ENCODE measurements around the gene ANKRD30A.
"Not testable (repeated sequence)": the region's sequence is repeated elsewhere in the genome, so short reads cannot be mapped to it uniquely, and the experiment has no call there.

ANKRD30A gene

DNA sequence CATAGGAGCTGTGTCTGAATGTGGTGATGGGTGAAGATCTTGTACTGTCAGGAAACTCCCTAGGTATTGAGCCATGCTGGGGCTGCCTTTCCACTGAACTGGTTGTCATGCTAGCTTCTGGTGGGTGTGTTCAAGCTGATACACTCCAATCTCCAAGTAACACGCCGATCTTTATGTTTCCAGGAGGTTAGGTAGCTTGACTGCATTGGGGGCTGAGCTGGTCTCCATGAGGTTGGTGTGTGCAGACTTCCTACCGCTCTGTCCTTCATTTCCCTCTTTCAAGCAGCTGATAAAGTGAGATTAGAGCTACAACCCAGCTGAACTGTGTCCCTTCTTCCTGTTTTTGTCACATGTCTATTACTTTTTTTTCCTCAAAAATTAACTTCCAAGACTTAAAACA is 265.5 kb downstream of the ANKRD30A start:
- H3K4me3 ChIP-seq (ENCODE audit: control insufficient read depth, low read depth, low read length) = no peak overlapping the region
- TF ChIP-seq, protein P1, sequence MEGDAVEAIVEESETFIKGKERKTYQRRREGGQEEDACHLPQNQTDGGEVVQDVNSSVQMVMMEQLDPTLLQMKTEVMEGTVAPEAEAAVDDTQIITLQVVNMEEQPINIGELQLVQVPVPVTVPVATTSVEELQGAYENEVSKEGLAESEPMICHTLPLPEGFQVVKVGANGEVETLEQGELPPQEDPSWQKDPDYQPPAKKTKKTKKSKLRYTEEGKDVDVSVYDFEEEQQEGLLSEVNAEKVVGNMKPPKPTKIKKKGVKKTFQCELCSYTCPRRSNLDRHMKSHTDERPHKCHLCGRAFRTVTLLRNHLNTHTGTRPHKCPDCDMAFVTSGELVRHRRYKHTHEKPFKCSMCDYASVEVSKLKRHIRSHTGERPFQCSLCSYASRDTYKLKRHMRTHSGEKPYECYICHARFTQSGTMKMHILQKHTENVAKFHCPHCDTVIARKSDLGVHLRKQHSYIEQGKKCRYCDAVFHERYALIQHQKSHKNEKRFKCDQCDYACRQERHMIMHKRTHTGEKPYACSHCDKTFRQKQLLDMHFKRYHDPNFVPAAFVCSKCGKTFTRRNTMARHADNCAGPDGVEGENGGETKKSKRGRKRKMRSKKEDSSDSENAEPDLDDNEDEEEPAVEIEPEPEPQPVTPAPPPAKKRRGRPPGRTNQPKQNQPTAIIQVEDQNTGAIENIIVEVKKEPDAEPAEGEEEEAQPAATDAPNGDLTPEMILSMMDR (IDR thresholded peaks at IDR 0.05; ENCODE audit: control insufficient read depth, insufficient read depth, low read depth, low read length, missing control alignments) = no peak
- no peak for DNase-seq (ENCODE audit: low read depth)

DNA sequence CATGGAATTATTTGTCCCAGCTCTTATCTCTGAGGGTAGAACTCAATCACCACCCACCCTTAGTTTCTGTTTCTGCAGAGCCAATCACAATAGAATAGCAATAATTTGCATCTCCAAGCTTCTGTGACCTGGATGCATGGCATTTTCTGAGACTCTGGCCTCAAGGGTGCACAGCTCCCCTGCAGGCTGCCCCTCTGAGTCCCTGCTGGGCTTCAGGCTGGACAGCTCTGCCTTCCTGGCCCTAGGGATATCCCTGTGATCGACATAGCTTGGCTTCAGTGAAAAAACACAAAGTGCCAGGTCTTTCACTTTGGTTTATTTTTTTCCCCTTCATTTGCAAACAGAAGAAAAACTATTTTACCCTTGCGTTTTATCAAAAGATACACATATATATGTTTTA is 275.4 kb downstream of the ANKRD30A start:
- DNase-seq (ENCODE audit: low read depth) = not testable (repeated sequence)

DNA sequence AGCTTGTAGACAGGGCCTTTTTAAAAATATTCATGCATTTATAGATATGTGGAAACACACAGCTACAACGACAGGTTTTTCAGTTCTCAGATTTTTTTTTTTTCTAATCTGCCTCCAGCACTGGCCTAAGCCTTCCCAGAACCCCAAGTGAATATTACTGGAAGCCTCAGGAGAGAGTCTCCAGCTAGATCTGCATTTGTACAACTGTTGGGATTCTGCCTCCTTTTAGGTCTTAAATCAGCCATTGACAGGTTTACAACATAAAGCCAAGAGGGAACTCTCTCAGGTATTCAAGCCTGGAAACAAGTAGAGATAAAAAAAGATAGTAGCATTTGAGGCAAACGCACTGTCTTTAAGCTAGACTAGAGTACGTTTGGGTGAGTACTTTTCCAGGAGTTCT is 275.8 kb downstream of the ANKRD30A start:
- no peak for DNase-seq (ENCODE audit: low read depth)
- TF ChIP-seq, protein P1 (IDR thresholded peaks at IDR 0.05; ENCODE audit: control insufficient read depth, insufficient read depth, low read depth, low read length, missing control alignments) = no peak
- H3K4me3 ChIP-seq (ENCODE audit: control insufficient read depth, low read depth, low read length) = no peak overlapping the region

More for the DNA sequence above, 275.4 kb downstream of the ANKRD30A start:
- H3K4me3 ChIP-seq (ENCODE audit: control insufficient read depth, low read depth, low read length) = not testable (repeated sequence)

DNA sequence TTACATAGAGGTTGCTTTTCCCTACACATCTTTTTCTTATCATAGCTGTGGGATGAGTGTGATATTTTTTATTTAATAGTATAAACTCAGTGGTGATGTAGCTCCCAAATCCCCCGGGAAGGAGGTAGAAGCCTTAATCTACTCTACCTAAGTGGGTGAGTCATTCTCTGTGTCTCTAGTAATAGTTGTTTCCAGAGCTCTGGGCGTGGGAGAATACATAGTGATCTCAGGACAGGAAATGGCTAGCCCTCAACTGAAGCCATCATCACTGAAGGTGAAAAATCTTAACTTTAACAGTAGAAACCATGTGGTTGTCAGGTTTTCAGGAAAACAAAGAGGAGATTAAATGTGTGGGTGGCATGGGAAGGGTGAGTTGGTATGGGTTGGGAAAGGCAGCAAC is 278.4 kb downstream of the ANKRD30A start:
- DNase-seq (ENCODE audit: low read depth) = no peak
- TF ChIP-seq, protein P1 (IDR thresholded peaks at IDR 0.05; ENCODE audit: control insufficient read depth, insufficient read depth, low read depth, low read length, missing control alignments) = no peak
- H3K4me3 ChIP-seq (ENCODE audit: control insufficient read depth, low read depth, low read length) = no peak overlapping the region

Measured in AG09309 (cell line).